IMR-90 (cell line): ENCODE results near the gene KAT2B. TPM values are rescaled to one million over a fixed set of nuclear protein-coding genes. Genes with fewer than 3 reads are reported as not detected.

ENCODE experiments used
- ATAC-seq: fragments of 200-7000 bp; cut with Tn5 transposase; 2 replicates; pipeline ENCODE4 v1.9.1; 2020; ENCODE audit warnings: low read depth, mild to moderate bottlenecking, moderate library complexity
- BruUV-seq: library from RNA; stranded (reverse); fragments of 400-500 nt; replicated peaks from 2 replicates; lab custom pipeline; 2021; lab: Mats Ljungman, UMichigan
- CTCF ChIA-PET: fragments of 300-600 bp; formaldehyde crosslinking; extraction: SDS; loops from one replicate; lab custom pipeline; 2021; ENCODE audit warnings: antibody characterized with exemption; lab: Yijun Ruan, JAX
- POLR2A ChIA-PET: fragments of 300-600 bp; sonication (Branson Sonifier 250); formaldehyde crosslinking; loops from one replicate; lab custom pipeline; 2022; ENCODE audit warnings: antibody characterized with exemption; ENCODE audit not compliant: unreplicated experiment; lab: Charles Lee
- DNase-seq: peaks from one replicate; pipeline ENCODE4 v3.0.0; 2013
- H2AFZ ChIP-seq: replicated peaks from 2 replicates; pipeline ENCODE3; 2013; ENCODE audit warnings: low read length, mild to moderate bottlenecking; ENCODE audit not compliant: poor library complexity
- H2AK5ac ChIP-seq: 2 replicates; pipeline ENCODE4 v1.6.1; 2013; ENCODE audit warnings: low read depth, low read length, inconsistent platforms
- H2AK9ac ChIP-seq: replicated peaks from 2 replicates; pipeline ENCODE3; 2013; ENCODE audit warnings: mild to moderate bottlenecking, low read depth, low read length, moderate library complexity; ENCODE audit not compliant: poor library complexity
- H2BK120ac ChIP-seq: 2 replicates; pipeline ENCODE4 v1.6.1; 2013; ENCODE audit warnings: low read depth, low read length, inconsistent platforms
- H2BK15ac ChIP-seq: 3 replicates; pipeline ENCODE4 v1.6.1; 2013; ENCODE audit warnings: low read depth, low read length, inconsistent platforms
- H2BK20ac ChIP-seq: 2 replicates; pipeline ENCODE4 v1.6.1; 2013; ENCODE audit warnings: low read depth, mild to moderate bottlenecking, inconsistent platforms, low read length, moderate library complexity
- H2BK5ac ChIP-seq: 2 replicates; pipeline ENCODE4 v1.6.1; 2013; ENCODE audit warnings: mild to moderate bottlenecking, low read depth, low read length, inconsistent platforms; ENCODE audit not compliant: poor library complexity, severe bottlenecking
- H3K14ac ChIP-seq: replicated peaks from 2 replicates; pipeline ENCODE4 v1.6.1; 2013; ENCODE audit warnings: low read depth, low read length, inconsistent platforms
- H3K18ac ChIP-seq: 2 replicates; pipeline ENCODE4 v1.6.1; 2013; ENCODE audit warnings: low read depth, low read length, control low read depth
- H3K23ac ChIP-seq: 2 replicates; pipeline ENCODE4 v1.6.1; 2013; ENCODE audit warnings: low read depth, low read length, inconsistent platforms
- H3K27ac ChIP-seq: 2 replicates; pipeline ENCODE4 v1.5.1; 2013; ENCODE audit warnings: mild to moderate bottlenecking, control low read depth, low read length; ENCODE audit not compliant: insufficient read depth
- H3K27me3 ChIP-seq: 2 replicates; pipeline ENCODE4 v1.6.1; 2013; ENCODE audit warnings: low read length; ENCODE audit not compliant: control insufficient read depth, insufficient read depth
- H3K36me3 ChIP-seq: 2 replicates; pipeline ENCODE4 v1.6.1; 2013; ENCODE audit warnings: low read length, mixed read lengths; ENCODE audit not compliant: control insufficient read depth, insufficient read depth
- H3K4ac ChIP-seq: 2 replicates; pipeline ENCODE4 v1.6.1; 2013; ENCODE audit warnings: low read depth, low read length, inconsistent platforms
- H3K4me1 ChIP-seq: 2 replicates; pipeline ENCODE4 v1.6.1; 2013; ENCODE audit warnings: low read length, mixed read lengths; ENCODE audit not compliant: control insufficient read depth, insufficient read depth
- H3K4me2 ChIP-seq: 2 replicates; pipeline ENCODE4 v1.6.1; 2013; ENCODE audit warnings: low read depth, mild to moderate bottlenecking, control low read depth, low read length, moderate library complexity
- H3K4me3 ChIP-seq: 2 replicates; pipeline ENCODE4 v1.5.1; 2013; ENCODE audit warnings: low read depth, mild to moderate bottlenecking, control low read depth, low read length, moderate library complexity; ENCODE audit not compliant: insufficient read depth
- H3K56ac ChIP-seq: 2 replicates; pipeline ENCODE4 v1.6.1; 2013; ENCODE audit warnings: low read length, inconsistent platforms; ENCODE audit not compliant: insufficient read depth; ENCODE audit errors: extremely low read depth
- H3K79me1 ChIP-seq, 2 experiments: 2 replicates each; pipeline ENCODE4 v1.6.1; 2013; ENCODE audit warnings: low read length in 2 of 2, inconsistent platforms in 1 of 2, low read depth in 1 of 2
- H3K9ac ChIP-seq: 2 replicates; pipeline ENCODE4 v1.6.1; 2013; ENCODE audit warnings: low read depth, low read length, control low read depth
- H3K9me1 ChIP-seq: 2 replicates; pipeline ENCODE4 v1.6.1; 2013; ENCODE audit warnings: low read length, inconsistent platforms; ENCODE audit not compliant: insufficient read depth
- H3K9me3 ChIP-seq: 2 replicates; pipeline ENCODE4 v1.6.1; 2013; ENCODE audit warnings: low read length; ENCODE audit not compliant: control insufficient read depth, insufficient read depth
- H4K20me1 ChIP-seq: 2 replicates; pipeline ENCODE4 v1.6.1; 2013; ENCODE audit warnings: low read length, inconsistent platforms; ENCODE audit not compliant: insufficient read depth
- H4K5ac ChIP-seq: 2 replicates; pipeline ENCODE4 v1.6.1; 2013; ENCODE audit warnings: mild to moderate bottlenecking, low read depth, low read length, control low read depth
- H4K8ac ChIP-seq, 2 experiments: 2 replicates each; pipeline ENCODE4 v1.6.1; 2013; ENCODE audit warnings: low read depth in 2 of 2, low read length in 2 of 2, control low read depth in 1 of 2, inconsistent platforms in 1 of 2
- H4K91ac ChIP-seq: 2 replicates; pipeline ENCODE4 v1.6.1; 2013; ENCODE audit warnings: low read depth, low read length, inconsistent platforms; ENCODE audit not compliant: insufficient read depth
- CEBPB ChIP-seq: IDR thresholded peaks from 2 replicates; pipeline ENCODE4 v1.6.1; 2012; ENCODE audit warnings: low read depth, low read length, improper control_type of control experiment
- RAD21 ChIP-seq: IDR thresholded peaks from 2 replicates; pipeline ENCODE4 v1.6.1; 2012; ENCODE audit warnings: low read length, improper control_type of control experiment
- WGBS, 2 experiments: methylation state at CpG; one replicate each; pipeline versions ENCODE4 v1.1.5 to v1.1.7; 2013; ENCODE audit warnings: missing lambda C conversion rate in 2 of 2; ENCODE audit not compliant: insufficient read length in 1 of 2; ENCODE audit errors: extremely low coverage in 2 of 2; 5-methylcytosine and 5-hydroxymethylcytosine counted together
- dilution Hi-C: fragments of 300-500 bp; cut with HindIII; formaldehyde crosslinking; loops from one replicate; pipeline ENCODE4 v1.14.3; 2018; ENCODE audit warnings: low sequenced_read_pairs; ENCODE audit not compliant: unreplicated experiment
- in situ Hi-C: fragments of 300-500 bp; cut with MboI; formaldehyde crosslinking; loops from 3 replicates; pipeline ENCODE4 v1.14.3; 2019; ENCODE audit warnings: low sequenced_read_pairs, inconsistent platforms, mixed read lengths
- intact Hi-C: fragments of 100-400 bp; cut with micrococcal nuclease; formaldehyde crosslinking; loops from 2 replicates; pipeline ENCODE4 v1.10.0; 2022
- polyA plus RNA-seq, 3 experiments: library from polyadenylated mRNA; depleted of rRNA; stranded (reverse); fragments of >200 nt; gene quantifications; 2 replicates each; pipeline ENCODE4 v1.2.3, GENCODE V29; 2012; ENCODE audit warnings: low replicate concordance in 1 of 3
- total RNA-seq: library from RNA; depleted of rRNA; stranded (reverse); fragments of >200 nt; gene quantifications from 2 replicates; pipeline ENCODE4 v1.2.3, GENCODE V29; 2012

The KAT2B gene
- total and polyA plus RNA-seq, 2 of the 4 experiments (the other 2 are of a cell fraction): 2.0 to 2.2 TPM

DNA sequence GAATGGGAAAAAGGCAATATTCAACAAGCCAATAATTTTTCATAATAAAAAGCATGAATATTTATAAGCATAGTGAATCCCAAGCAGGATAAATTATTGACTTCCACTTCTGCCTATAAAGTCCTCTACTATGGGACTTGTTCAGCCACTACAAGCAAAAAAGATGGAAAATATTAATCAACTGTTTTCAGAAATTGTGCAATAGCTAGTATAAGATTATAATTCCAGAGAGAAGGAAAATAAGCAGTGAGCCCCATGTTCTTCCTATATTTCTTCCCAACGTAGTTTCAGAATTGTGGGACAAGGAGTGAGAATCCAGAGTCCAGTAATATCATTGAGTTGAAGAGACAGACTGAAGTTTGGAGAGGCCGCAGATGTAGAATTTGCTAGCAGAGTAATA, 121.5 kb downstream of the KAT2B start:
- Histone ChIP-seq H3K27me3 (no peaks in the 10 kb centered on the region), H3K9ac (no peak overlapping the region), H2BK15ac (no peak overlapping the region), H2BK20ac (no peak overlapping the region), H3K23ac (no peak overlapping the region), H3K4me3 (no peak overlapping the region), H3K79me1 (no peaks in the 10 kb centered on the region; a peak in 1 of 4 replicates), H2AK5ac (no peak overlapping the region), H2AFZ (no peak overlapping the region), H2AK9ac (no peak overlapping the region), H4K8ac (no peak overlapping the region), H3K36me3 (no peaks in the 10 kb centered on the region), H3K4me1 (no peaks in the 10 kb centered on the region), H3K14ac (no peak overlapping the region), H3K9me3 (no peaks in the 10 kb centered on the region), H4K20me1 (no peaks in the 10 kb centered on the region), H2BK5ac (no peak overlapping the region), H4K91ac (no peak overlapping the region), H3K27ac (no peak overlapping the region), H3K18ac (no peak overlapping the region), H3K4ac (no peak overlapping the region), H4K5ac (no peak overlapping the region), H2BK120ac (no peak overlapping the region), H3K56ac (no peak overlapping the region), H3K4me2 (no peak overlapping the region), H3K9me1 (no peaks in the 10 kb centered on the region)
- in situ Hi-C loops (no loop called here), intact Hi-C loops (no loop called here), dilution Hi-C loops (no loop called here)
- TF ChIP-seq CEBPB (peak; percentile 63), RAD21 (no peak)
- ATAC-seq: no peak
- ChIA-PET POLR2A (no interaction called here), CTCF (no interaction called here)
- 100% methylated on average over 1 of the region's 2 CpGs; no CpG with 5 or more reads in 1 of the 2 experiments for WGBS, 2 experiments
- DNase-seq: no peak
- BruUV-seq: no TSS peak
